Activated CD8-positive, alpha-beta memory T cell treated with anti-CD3 and anti-CD28 coated beads for 1 hour (primary cell): ENCODE data around the gene PFN4.
A peak's percentile ranks its signal among the peaks of the same experiment; 100 is the strongest.
"Not testable (repeated sequence)": the region's sequence is repeated elsewhere in the genome, so short reads cannot be mapped to it uniquely, and the experiment has no call there.

ENCODE experiments used
- DNase-seq, 2 donors: peaks; one replicate each; pipeline ENCODE4 v3.0.0-alpha.2; 2020; ENCODE audit warnings: low read depth in 1 of 2; ENCODE audit errors: extremely low read depth in 1 of 2

The PFN4 gene

DNA sequence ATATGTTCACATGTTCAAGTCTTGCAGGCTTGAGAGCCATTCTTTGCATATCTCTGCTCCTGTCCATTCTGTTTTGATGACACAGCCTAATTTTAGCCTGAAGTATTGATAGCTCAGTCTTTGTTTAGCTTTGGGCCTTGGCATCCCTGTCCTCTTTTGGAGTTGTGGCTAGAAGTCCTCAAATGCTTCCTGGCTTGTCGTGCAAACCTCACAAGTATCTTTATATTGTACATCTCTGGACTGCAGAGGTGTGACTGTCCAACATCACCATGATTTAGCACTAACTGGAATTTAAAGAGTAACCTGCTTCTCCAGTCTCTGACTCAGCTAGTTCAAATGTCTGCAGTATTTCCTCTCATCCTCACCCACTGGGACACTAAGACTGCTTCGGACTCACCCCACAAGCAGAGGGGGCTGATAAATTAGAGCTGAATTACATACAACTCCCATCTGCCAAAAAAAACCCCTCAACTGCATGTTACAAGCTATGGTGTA lies 11.7 kb downstream of the PFN4 start:
- DNase-seq: no peak

DNA sequence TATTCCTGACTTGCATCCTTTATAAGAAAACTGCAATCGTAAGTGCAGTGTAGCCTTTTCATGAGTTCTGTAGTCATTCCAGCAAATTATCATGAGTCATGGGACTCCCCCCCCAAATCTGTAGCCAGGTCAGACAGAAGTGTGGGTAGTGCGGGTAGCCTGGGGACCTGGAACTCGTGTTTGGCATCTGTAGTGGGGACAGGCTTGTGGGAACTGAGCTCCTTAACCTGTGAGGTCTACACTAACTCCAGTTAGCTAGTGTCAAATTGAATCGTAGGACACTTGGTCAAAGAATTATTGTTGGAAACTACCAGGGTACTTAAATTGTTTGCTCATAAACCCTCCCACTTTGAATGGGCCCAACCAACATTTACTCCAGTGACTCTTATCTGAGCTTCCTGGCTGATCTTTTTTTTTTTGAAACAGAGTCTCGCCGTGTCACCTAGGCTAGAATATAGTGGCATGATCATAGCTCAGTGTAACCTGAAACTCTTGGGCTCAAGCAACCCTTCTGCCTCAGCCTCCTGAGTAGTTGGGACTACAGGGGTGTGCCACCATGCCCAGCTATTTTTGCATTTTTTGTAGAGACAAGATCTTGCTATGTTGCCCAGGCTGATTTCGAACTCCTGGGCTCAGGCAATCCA lies 12.4 kb downstream of the PFN4 start:
- DNase-seq: no peak

DNA sequence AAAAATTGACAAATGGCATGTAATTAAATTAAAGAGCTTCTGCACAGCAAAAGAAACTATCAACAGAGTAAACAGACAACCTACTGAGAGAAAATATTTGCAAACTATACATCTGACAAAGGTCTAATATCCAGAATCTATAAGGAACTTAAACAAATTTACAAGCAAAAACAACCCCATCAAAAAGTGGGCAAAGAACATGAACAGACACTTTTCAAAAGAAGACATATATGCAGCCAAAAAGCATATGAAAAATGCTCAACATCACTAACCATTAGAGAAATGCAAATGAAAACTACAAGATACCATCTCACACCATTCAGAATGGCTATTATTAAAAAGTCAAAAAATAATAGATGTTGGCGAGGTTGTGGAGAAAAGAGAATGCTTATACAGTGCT lies 13.7 kb downstream of the PFN4 start:
- not testable (repeated sequence) for DNase-seq

DNA sequence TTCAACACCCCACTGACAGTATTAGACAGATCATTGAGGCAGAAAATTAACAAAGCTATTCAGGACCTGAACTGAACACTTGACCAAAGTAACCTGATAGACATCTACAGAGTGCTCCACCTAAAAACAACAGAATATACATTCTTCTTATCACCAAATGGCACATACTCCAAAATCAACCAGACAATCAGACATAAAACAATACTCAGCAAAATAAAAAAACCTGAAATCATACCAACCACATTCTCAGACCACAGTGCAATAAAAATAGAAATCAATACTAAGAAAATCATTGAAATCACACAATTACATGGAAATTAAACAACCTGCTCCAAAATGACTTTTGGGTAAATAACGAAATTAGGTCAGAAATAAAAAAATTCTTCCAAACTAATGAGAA lies 15.8 kb downstream of the PFN4 start:
- DNase-seq: no peak

DNA sequence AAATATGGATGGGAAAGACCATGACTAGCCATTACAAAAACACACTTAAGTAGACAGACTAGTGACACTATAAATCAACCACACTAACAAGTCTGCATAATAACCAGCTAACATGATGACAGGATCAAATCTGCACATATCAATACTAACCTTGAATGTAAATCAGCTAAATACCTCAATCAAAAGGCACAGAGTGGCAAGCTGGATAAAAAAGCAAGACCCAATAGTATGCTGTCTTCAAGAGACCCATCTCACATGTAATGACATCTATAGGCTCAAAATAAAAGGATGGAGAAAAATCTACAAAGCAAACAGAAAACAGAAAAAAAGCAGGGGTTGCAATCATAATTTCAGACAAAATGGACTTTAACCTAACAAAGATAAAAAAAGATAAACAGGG lies 16.3 kb downstream of the PFN4 start:
- no peak for DNase-seq

DNA sequence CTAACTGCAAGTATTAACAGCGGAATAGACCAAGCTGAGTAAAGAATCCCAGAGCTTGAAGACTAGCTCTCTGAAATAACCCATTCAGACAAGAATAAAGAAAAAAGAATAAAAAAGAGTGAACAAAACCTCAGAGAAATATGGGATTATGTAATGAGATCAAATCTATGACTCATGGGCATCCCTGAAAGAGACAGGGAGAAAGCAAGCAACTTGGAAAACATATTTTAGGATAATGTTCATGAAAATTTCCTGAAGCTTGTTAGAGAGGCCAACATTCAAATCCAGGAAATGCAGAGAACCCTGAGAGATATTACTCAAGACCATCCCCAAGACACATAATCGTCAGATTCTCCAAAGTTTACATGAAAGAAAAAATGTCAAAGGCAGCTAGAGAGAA lies 17.3 kb downstream of the PFN4 start:
- no peak for DNase-seq

DNA sequence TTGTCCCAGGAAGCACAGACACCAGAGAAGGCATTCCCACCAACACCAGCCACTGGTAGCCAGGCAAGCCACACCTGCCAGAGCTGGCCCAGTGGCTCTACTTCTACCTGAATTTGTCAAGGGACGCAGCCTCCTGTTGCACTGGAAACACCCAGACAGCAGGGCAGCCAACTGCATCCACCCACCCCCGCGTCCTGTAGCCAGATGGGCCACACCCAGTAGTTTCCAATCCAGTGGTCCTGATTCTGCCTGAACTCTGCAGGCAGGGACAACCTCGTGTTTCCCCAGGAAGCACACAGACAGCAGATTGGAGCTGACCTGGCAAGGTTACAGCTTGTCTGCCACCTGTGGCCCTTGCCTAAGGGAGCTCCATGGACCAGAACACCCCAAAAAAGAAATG lies 18.2 kb downstream of the PFN4 start:
- no peak for DNase-seq

DNA sequence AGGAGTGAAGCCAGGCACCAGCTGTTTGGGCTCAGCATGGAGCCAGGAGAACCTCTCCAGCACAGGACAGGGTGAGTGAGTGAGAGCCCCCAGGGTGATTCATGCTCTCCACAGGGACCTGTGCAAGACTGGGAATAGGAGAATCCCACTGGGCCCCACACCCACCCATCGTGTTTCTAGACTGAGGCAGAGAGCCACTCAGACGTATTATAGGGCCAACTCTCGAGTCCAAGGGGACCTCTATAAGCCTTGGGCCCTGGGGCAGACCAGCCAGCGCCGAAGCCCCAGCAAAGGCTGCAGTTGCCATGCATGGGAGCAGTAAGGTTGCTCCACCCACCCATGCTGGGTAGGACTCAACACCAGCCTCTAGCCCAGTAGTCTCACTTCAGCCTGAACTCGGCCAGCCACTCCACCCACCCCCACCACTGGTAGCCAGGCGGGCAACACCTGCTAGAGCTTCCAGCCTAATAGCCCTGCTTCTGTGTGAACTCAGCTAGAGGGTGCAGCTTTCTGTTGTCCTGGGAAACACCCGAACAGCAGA lies 19.0 kb downstream of the PFN4 start:
- no peak for DNase-seq

DNA sequence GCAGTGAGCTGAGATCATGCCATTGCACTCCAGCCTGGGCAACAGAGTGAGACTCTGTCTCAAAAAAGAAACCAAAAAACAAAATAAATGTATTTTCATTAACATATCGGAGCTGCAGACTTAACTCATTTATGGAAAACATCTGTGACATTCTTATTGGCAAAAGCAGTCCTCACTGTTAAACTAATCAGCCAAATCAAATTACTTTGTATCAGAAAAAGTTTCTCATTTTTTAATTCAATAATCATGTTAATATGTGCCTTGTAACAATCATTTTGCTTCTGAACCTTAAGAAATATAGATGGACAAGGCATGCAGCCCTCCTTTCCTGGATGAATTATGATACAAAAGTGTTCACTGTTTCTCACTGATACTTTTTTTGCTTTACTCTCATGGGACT lies 20.5 kb downstream of the PFN4 start:
- no peak for DNase-seq

DNA sequence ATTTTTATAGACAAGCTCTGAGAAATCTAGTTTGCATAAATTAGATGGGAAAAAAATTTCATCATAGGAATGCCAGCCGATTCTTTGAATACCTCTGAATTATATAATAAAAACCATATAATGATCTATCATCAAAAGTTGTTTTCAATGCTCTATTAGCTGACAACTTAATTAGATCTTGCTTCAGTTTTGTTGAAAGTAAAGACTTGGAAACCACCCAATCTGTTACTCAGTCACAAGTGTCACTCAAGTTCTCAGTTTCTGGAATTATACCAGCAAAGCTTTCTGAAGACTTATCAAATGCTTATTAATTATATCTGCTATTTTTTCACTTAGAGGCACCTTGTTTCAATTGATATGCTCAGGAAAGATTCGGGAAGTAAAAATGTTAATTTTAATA lies 21.1 kb downstream of the PFN4 start:
- no peak for DNase-seq

DNA sequence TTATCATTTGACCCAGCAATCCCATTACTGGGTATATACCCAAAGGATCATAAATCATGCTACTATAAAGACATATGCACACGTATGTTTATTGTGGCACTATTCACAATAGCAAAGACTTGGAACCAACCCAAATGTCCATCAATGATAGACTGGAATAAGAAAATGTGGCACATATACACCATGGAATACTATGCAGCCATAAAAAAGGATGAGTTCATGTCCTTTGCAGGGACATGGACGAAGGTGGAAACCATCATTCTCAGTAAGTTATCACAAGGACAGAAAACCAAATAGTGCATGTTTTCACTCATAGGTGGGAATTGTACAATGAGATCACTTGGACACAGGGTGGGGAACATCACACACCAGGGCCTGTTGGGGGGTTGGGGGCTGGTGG lies 22.4 kb downstream of the PFN4 start:
- not testable (repeated sequence) for DNase-seq

DNA sequence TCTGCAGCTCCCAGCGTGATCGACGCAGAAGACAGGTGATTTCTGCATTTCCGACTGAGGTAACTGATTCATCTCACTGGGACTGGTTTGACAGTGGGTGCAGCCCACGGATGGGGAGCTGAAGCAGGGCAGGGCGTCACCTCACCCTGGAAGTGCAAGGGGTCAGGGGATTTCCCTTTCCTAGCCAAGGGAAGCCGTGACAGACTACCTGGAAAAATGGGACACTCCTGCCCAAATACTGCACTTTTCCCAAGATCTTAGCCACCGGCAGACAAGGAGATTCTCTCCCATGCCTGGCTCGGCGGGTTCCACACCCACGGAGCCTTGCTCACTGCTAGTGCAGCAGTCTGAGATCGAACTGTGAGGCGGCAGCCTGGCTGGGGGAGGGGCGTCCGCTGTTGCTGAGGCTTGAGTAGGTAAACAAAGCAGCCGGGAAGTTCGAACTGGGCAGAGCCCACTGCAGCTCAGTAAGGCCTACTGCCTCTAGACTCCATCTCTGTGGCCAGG lies 27.9 kb downstream of the PFN4 start:
- not testable (repeated sequence) for DNase-seq

DNA sequence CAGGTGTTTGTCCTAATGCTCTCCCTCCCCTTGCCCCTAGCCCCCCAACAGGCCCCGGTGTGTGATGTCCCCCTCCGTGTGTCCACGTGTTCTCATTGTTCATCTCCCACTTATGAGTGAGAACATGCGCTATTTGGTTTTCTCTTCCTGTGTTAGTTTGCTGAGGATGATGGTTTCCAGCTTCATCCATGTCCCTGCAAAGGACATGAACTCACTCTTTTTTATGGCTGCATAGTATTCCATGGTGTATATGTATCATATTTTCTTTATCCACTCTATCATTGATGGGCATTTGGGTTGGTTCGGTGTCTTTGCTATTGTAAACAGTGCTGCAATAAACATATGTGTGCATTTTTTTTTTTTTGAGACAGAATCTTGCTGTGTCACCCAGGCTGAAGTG lies 29.9 kb downstream of the PFN4 start:
- DNase-seq: not testable (repeated sequence)

DNA sequence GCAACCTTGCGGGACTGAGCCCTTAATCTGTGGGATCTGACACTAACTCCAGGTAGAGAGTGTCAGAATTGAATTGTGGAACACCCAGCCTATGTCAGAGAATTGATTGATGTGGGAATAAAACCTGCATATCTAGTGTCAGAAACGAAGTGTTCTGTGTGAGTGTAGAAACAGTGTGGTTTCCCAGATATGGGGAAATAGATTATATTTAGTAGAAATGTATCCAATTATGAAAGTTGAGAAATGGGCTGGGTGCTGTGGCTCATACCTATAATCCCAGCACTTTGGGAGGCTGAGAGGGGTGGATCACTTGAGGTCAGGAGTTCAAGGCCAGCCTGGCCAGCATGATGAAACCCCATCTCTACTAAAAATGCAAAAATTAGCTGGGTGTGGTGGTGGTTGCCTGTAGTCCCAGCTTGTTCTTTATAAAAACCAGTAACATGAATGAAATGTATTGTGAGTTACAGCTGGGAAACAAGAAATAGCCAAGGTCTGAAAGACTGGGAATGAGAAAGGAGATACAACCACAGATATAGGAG lies 34.2 kb downstream of the PFN4 start:
- no peak for DNase-seq

DNA sequence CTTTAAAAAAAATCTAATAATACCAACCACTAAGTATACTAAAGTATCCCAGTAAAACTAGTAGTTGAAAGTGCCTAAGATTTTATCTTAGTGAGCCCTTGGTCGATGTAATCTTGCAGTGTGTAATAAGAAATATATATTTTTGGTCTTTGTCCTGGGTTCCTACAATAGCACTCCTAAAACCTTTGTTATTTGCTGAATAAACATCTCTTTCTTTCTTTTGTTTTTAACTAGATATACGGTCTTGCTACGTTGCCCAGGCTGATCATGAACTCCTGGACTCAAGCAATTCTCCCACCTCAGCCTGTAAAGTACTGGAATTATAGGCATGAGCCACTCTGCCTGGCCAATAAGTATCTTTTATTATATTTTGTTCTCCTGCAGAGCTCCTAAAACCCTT lies 36.1 kb downstream of the PFN4 start:
- DNase-seq: no peak

DNA sequence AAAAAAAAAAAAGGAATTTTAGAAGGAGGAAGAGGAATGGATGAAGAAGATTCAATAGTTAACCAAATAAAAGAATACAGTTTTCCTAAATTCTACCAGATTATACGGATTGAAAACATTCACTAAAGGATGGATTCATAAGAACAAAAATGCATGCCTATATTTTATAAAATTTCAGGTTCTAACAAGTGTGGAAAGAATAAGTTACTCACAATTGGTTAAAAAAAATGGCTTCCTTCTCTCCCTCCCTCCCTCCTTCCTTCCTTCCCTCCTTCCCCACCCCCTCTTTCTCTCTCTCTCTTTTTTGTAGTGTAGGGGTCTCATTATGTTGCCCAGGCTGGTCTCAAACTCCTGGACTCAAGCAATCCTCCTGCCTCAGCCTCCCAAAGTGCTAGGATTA lies 36.9 kb downstream of the PFN4 start:
- no peak for DNase-seq

DNA sequence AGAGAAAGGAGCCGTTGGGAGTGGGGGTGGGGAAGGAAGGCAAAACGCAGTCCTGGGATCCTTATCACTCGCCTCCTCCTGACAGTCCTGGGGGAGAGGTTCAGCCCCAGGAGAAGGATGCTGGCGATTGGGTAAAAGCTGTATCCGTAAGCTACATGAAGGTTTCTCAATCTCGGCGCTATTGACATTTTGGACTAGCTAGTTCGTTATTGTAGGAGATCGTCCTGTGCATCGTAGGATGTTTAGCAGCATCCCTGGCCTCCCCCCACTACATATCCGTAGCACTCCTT lies 38.0 kb downstream of the PFN4 start:
- DNase-seq: no peak

DNA sequence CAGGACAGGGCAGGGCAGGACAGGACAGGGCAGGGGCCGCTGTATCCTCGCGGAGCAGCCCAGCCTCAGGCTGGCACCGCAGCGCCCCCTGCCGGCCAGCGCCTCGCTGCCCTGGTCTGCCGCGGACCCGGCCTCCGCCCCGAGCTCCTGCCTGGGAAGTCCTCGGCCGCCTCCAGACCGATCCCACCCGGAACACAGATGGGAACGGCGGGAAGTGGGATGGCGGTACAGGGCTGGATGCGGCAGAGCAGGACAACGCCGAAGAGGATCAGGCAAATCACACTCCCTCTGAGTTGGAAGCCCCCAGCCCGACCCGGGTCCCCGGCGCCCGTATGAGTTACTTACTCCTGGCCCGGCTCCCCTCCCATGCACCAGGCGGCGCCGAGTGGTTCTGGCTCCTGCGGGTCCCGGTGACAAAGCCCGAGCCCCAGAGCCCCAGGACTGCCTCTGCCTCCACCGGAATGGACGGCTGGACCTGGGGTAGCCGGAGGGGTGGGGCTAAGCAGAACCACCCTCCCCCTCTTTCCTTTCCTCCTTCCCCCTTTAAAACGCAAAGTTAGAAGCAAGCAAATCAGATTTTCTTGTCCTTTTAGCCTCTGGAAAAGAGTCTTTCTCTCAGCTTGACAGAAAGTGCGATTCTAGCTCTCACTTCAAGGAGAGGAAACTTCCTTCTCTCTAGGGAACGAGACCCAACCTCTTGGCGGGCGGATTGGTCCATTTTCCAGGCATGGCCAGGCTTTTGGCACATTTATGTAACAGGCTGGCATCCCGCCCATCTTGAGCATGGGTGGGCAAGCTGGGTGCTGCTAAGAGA lies 38.5 kb downstream of the PFN4 start, which contains the start of gene TP53I3:
Gene TP53I3, minus strand, starts transcription at position 449 of the 814 bp plus-strand sequence. CDS start 508 bp downstream, outside the sequence.
- peak in 1 of 2 donors; percentile 76 for DNase-seq

DNA sequence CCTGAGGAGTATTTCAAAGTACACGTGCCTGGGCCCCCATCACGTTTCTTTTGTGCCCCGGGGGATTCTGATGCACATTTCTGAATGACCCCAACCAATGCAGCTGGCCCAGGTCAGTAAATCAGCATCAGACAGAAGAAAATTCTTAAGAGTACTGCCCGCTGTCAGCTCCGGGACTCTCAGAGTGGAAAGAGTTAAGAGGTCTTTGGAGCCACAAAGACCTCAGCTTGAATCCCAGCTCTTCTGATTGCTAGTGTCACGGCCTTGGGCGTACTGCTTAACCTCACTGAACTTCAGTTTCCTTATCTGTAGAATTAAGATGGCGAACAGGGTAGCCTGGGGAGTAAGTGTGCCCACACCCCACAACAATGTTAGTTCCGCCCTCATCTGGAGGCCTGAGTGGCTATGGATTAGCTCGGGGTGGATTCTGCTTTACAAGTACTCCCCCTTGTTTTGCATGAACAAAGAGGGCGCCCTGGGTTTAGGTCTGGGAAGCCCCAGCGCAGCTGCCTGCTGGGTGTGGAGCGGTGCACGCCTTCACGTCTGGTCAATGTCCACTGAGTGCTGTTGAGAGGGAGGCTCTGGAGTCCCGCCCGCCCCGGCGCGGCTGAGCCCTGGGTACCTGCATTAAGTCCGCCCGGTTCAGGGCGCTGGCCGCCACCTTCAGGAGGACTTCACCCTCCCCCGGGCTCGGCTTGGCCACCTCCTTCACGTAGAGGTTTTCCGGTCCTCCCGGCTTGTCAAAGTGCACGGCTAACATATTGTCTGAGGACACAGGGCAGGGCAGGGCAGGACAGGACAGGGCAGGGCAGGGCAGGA lies 39.4 kb downstream of the PFN4 start:
- no peak for DNase-seq

DNA sequence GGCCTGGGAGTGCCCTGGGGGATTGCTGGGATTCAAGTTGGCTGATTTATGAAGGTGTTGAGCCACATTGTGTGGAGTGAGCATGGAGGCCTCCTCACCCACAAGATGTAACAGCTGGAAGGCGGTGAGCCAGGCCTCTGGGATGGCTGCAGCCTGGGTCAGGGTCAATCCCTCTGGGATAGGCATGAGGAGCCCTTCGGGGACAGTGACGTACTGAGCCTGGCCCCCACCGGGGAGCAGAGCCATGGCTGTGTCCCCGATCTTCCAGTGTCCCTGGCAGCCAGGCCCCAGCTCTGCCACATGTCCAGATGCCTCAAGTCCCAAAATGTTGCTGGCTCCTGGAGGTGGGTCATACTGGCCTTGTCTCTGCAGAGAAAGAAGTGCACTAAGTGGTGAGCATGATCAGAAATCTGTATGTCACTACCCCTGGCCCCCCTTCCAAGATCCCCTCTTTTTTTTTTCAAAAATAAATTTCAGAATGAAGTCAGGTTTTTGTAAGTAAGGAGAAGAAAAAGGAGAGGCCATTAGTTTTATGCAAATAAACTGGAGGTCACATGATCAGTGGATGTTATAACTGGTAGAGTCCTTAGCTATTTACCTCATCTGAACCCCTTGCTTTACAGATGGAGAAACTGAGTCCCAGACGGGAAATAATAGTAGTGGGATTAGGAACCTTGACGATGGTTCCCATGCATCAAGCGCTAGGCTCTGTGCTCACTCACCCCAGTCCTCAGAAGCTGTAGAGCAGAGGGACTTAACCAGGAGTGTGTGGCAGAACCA lies 40.2 kb downstream of the PFN4 start:
- no peak for DNase-seq
